ENCODE measurements around the gene INTS6L. TPM values are rescaled to one million over a fixed set of nuclear protein-coding genes. Genes with fewer than 3 reads are reported as not detected.
A peak's percentile ranks its signal among the peaks of the same experiment; 100 is the strongest.

Gene INTS6L, protein sequence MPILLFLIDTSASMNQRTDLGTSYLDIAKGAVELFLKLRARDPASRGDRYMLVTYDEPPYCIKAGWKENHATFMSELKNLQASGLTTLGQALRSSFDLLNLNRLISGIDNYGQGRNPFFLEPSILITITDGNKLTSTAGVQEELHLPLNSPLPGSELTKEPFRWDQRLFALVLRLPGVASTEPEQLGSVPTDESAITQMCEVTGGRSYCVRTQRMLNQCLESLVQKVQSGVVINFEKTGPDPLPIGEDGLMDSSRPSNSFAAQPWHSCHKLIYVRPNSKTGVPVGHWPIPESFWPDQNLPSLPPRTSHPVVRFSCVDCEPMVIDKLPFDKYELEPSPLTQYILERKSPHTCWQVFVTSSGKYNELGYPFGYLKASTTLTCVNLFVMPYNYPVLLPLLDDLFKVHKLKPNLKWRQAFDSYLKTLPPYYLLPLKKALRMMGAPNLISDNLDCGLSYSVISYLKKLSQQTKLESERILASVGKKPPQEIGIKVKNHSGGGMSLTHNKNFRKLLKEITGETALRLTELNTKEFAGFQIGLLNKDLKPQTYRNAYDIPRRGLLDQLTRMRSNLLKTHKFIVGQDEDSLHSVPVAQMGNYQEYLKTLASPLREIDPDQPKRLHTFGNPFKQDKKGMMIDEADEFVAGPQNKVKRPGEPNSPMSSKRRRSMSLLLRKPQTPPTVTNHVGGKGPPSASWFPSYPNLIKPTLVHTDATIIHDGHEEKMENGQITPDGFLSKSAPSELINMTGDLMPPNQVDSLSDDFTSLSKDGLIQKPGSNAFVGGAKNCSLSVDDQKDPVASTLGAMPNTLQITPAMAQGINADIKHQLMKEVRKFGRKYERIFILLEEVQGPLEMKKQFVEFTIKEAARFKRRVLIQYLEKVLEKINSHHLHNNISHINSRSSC
- 1 to 10 TPM in 2 of 4 donors, under 1 TPM in 2; 0.19 to 1.6 (median 0.93) TPM for total RNA-seq

- in situ Hi-C loops (cut with MboI; ENCODE audit: low sequenced_read_pairs in 4 of 4): no loop called here
Measured at GRCh38 chrX:135520553-135521404, at the start of gene INTS6L. Gene INTS6L (plus strand): TSS chrX:135520660. CDS start chrX:135520993, 333 bp downstream.

DNA sequence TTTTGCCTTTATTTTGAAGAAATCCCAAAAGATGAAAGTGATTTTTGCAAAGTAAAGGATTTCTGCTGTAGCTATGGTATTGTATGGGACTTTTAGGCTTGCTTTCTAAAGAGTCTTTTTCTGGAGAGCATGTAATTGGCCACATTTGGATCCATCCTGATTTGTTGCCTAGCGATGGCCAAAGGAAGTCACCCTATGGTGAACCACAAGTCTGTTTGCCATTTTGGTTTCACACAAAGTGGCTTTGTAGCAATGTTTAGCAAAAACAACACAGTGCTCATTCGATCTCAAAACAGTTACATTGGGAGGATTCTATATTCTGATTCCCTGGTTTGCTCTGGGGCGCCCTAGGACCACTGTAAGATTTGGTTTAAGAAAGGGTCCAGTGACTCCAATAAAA, 44.1 kb upstream of the INTS6L start:
- intact Hi-C loops (cut with DNase I; ENCODE audit: low total_unique reads): no loop called here

More at GRCh38 chrX:135520553-135521404, at the start of gene INTS6L:
- Histone ChIP-seq H3K27me3 (peaks cover 0 to 16% (median 7%) of the 10 kb centered on the region in 3 donors), H3K4me1 (no peaks in the 10 kb centered on the region), H3K36me3 (no peaks in the 10 kb centered on the region), H3K4me3 (peak within 1 kb of the TSS; percentile 51 to 61 (median 54)), H3K9me3 (no peaks in the 10 kb centered on the region), H3K27ac (peak within 1 kb of the TSS; percentile 65 to 79 (median 75))
- intact Hi-C loops (cut with DNase I; ENCODE audit: low total_unique reads): loop anchor here (5.0 kb wide), 1 partner anchor 452 kb away; the partner anchor contains the start of gene MMGT1
- peak; percentile 57 to 68 for DNase-seq
- peak; percentile 52 to 84 for TF ChIP-seq POLR2A (IDR thresholded peaks at IDR 0.05)
- TF ChIP-seq, protein P1, sequence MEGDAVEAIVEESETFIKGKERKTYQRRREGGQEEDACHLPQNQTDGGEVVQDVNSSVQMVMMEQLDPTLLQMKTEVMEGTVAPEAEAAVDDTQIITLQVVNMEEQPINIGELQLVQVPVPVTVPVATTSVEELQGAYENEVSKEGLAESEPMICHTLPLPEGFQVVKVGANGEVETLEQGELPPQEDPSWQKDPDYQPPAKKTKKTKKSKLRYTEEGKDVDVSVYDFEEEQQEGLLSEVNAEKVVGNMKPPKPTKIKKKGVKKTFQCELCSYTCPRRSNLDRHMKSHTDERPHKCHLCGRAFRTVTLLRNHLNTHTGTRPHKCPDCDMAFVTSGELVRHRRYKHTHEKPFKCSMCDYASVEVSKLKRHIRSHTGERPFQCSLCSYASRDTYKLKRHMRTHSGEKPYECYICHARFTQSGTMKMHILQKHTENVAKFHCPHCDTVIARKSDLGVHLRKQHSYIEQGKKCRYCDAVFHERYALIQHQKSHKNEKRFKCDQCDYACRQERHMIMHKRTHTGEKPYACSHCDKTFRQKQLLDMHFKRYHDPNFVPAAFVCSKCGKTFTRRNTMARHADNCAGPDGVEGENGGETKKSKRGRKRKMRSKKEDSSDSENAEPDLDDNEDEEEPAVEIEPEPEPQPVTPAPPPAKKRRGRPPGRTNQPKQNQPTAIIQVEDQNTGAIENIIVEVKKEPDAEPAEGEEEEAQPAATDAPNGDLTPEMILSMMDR (IDR thresholded peaks at IDR 0.05 in 4 of 5, conservative IDR thresholded peaks at IDR 0.05 in 1 of 5): no peak
- ATAC-seq: peak; percentile 78 to 85

DNA sequence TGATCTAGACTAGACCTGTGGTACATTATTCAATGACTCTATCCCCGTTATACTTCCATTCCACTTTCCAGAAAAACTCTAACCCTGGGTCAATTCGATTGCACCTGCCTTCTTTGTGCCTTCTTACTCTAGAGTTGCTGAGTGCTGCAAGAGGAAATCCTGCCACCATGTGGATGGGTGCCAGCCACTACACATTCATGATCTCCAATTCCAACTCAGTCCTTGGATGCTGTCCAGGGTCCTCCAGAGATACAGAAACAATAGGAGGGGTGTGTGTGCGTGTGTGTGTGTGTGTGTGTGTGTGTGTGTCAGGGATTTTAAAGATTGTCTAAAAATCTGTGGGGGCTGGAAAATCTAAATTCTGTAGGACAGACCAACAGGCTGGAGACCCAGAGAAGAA, 42.9 kb upstream of the INTS6L start:
- intact Hi-C loops (cut with DNase I; ENCODE audit: low total_unique reads) (no loop called here), in situ Hi-C loops (cut with MboI; ENCODE audit: low sequenced_read_pairs in 4 of 4) (loop anchor here in 1 of 4 donors (25.0 kb wide), 1 partner anchor 110 kb away; no protein-coding TSS in a partner anchor)
- TF ChIP-seq, protein P1 (IDR thresholded peaks at IDR 0.05 in 4 of 5, conservative IDR thresholded peaks at IDR 0.05 in 1 of 5): peak in 1 of 5 experiments; percentile 24
- TF ChIP-seq POLR2A (IDR thresholded peaks at IDR 0.05): no peak
- no peaks in the 10 kb centered on the region for H3K4me1 ChIP-seq
- H3K36me3 ChIP-seq: no peaks in the 10 kb centered on the region
- ATAC-seq (no peak), DNase-seq (no peak)
- no peak overlapping the region for H3K4me3 ChIP-seq
- no peaks in the 10 kb centered on the region for H3K27me3 ChIP-seq
- H3K9me3 ChIP-seq: no peaks in the 10 kb centered on the region
- H3K27ac ChIP-seq: no peak overlapping the region

More for the DNA sequence above, 44.1 kb upstream of the INTS6L start:
- H3K36me3 ChIP-seq: no peaks in the 10 kb centered on the region
- no peak for DNase-seq
- no peak overlapping the region for H3K27ac ChIP-seq
- no peak for ATAC-seq
- H3K4me3 ChIP-seq: no peak overlapping the region
- H3K27me3 ChIP-seq: no peaks in the 10 kb centered on the region
- in situ Hi-C loops (cut with MboI; ENCODE audit: low sequenced_read_pairs in 4 of 4): loop anchor here in 1 of 4 donors (25.0 kb wide), 1 partner anchor 111 kb away; no protein-coding TSS in a partner anchor
- no peaks in the 10 kb centered on the region for H3K4me1 ChIP-seq
- H3K9me3 ChIP-seq: no peaks in the 10 kb centered on the region
- no peak for TF ChIP-seq POLR2A (IDR thresholded peaks at IDR 0.05)
- TF ChIP-seq, protein P1 (IDR thresholded peaks at IDR 0.05 in 4 of 5, conservative IDR thresholded peaks at IDR 0.05 in 1 of 5): no peak

GRCh38 chrX:135480076-135480475, 40.4 kb upstream of the INTS6L start:
- ATAC-seq (no peak), DNase-seq (no peak)
- in situ Hi-C loops (cut with MboI; ENCODE audit: low sequenced_read_pairs in 4 of 4): loop anchor here in 1 of 4 donors (25.0 kb wide), 1 partner anchor 107 kb away; no protein-coding TSS in a partner anchor
- Histone ChIP-seq H3K36me3 (no peaks in the 10 kb centered on the region), H3K27ac (no peak overlapping the region), H3K9me3 (no peaks in the 10 kb centered on the region), H3K4me1 (no peaks in the 10 kb centered on the region), H3K27me3 (no peaks in the 10 kb centered on the region), H3K4me3 (no peak overlapping the region)
- intact Hi-C loops (cut with DNase I; ENCODE audit: low total_unique reads): no loop called here
- no peak for TF ChIP-seq POLR2A (IDR thresholded peaks at IDR 0.05)
- TF ChIP-seq, protein P1 (IDR thresholded peaks at IDR 0.05 in 4 of 5, conservative IDR thresholded peaks at IDR 0.05 in 1 of 5): no peak
